WTC11 (cell line): Measurements from ENCODE around the gene CCDC175. TPM values are rescaled to one million over a fixed set of nuclear protein-coding genes. Genes with fewer than 3 reads are reported as not detected.

Experiments used
- ATAC-seq: fragments of 200-7000 bp; cut with Tn5 transposase; 2 replicates; pipeline ENCODE4 v1.10.0; 2021; ENCODE audit warnings: mild to moderate bottlenecking, moderate library complexity
- CTCF ChIA-PET: fragments of 300-600 bp; sonication (Branson Sonifier 250); formaldehyde crosslinking; loops from one replicate; lab custom pipeline; 2021; ENCODE audit warnings: antibody characterized with exemption; lab: Charles Lee
- POLR2A ChIA-PET: fragments of 350-600 bp; sonication (Branson Sonifier 250); formaldehyde crosslinking; loops from one replicate; lab custom pipeline; 2021; ENCODE audit warnings: antibody characterized with exemption; lab: Charles Lee
- DNase-seq: peaks from one replicate; pipeline ENCODE4 v3.0.0; 2021; ENCODE audit warnings: low spot score
- H3K27ac Mint-ChIP-seq: 2 replicates; pipeline ENCODE4 v1.8.0; 2021; ENCODE audit warnings: mixed read lengths
- H3K27me3 Mint-ChIP-seq: 2 replicates; pipeline ENCODE4 v1.8.0; 2021; ENCODE audit warnings: low read depth, mild to moderate bottlenecking, moderate library complexity, mixed read lengths
- H3K36me3 Mint-ChIP-seq: 2 replicates; pipeline ENCODE4 v1.8.0; 2021; ENCODE audit warnings: mixed read lengths
- H3K4me1 Mint-ChIP-seq: 2 replicates; pipeline ENCODE4 v1.8.0; 2022; ENCODE audit warnings: mixed read lengths
- H3K4me3 Mint-ChIP-seq: 2 replicates; pipeline ENCODE4 v1.8.0; 2021; ENCODE audit warnings: mild to moderate bottlenecking, moderate library complexity, mixed read lengths
- H3K9me3 Mint-ChIP-seq: 2 replicates; pipeline ENCODE4 v1.8.0; 2021; ENCODE audit warnings: mixed read lengths
- ARID4B ChIP-seq: sonication (generic); formaldehyde crosslinking; IDR thresholded peaks from 2 replicates; pipeline ENCODE4 v1.8.0; 2023; ENCODE audit warnings: missing genetic modification reagents, mild to moderate bottlenecking, borderline replicate concordance
- CREM ChIP-seq: sonication (generic); formaldehyde crosslinking; IDR thresholded peaks from 2 replicates; pipeline ENCODE4 v1.8.1; 2022; ENCODE audit warnings: mild to moderate bottlenecking, missing genetic modification reagents, moderate library complexity
- E2F4 ChIP-seq: sonication (generic); formaldehyde crosslinking; IDR thresholded peaks from 2 replicates; pipeline ENCODE4 v1.8.1; 2022; ENCODE audit warnings: low read depth, mild to moderate bottlenecking, moderate library complexity, missing genetic modification reagents, borderline replicate concordance
- E2F5 ChIP-seq: sonication (generic); formaldehyde crosslinking; IDR thresholded peaks from 2 replicates; pipeline ENCODE4 v1.8.1; 2022; ENCODE audit warnings: mild to moderate bottlenecking, moderate library complexity, missing genetic modification reagents
- FOXK1 ChIP-seq: sonication (generic); formaldehyde crosslinking; IDR thresholded peaks from 2 replicates; pipeline ENCODE4 v1.8.0; 2022; ENCODE audit warnings: mild to moderate bottlenecking, moderate library complexity, missing genetic modification reagents
- GRHL2 ChIP-seq: fragments of 250-450 bp; sonication (Bioruptor Pico); IDR thresholded peaks from 2 replicates; pipeline ENCODE4 v1.8.0; 2022; ENCODE audit warnings: mild to moderate bottlenecking, moderate library complexity; ENCODE audit not compliant: insufficient replicate concordance, severe bottlenecking
- IRF2 ChIP-seq: sonication (generic); formaldehyde crosslinking; IDR thresholded peaks from 2 replicates; pipeline ENCODE4 v1.8.0; 2022; ENCODE audit warnings: low read depth, missing genetic modification reagents, borderline replicate concordance
- JAZF1 ChIP-seq: fragments of 250-450 bp; sonication (Bioruptor Pico); IDR thresholded peaks from 2 replicates; pipeline ENCODE4 v1.9.0; 2021; ENCODE audit warnings: moderate library complexity, mild to moderate bottlenecking, inconsistent platforms
- JUN ChIP-seq: sonication (generic); formaldehyde crosslinking; IDR thresholded peaks from 2 replicates; pipeline ENCODE4 v1.8.0; 2023; ENCODE audit warnings: mild to moderate bottlenecking, missing genetic modification reagents
- PRRX2 ChIP-seq: fragments of 250-450 bp; sonication (Bioruptor Pico); IDR thresholded peaks from 2 replicates; pipeline ENCODE4 v1.8.0; 2021; ENCODE audit warnings: mild to moderate bottlenecking
- SMAD3 ChIP-seq: sonication (generic); formaldehyde crosslinking; IDR thresholded peaks from 2 replicates; pipeline ENCODE4 v1.8.0; 2022; ENCODE audit warnings: missing genetic modification reagents, mild to moderate bottlenecking, borderline replicate concordance
- TCF7 ChIP-seq: sonication (generic); formaldehyde crosslinking; IDR thresholded peaks from 2 replicates; pipeline ENCODE4 v1.8.0; 2022; ENCODE audit warnings: mild to moderate bottlenecking, low read depth, missing genetic modification reagents, moderate library complexity
- USF2 ChIP-seq: sonication (generic); formaldehyde crosslinking; IDR thresholded peaks from 2 replicates; pipeline ENCODE4 v1.8.1; 2023; ENCODE audit warnings: mild to moderate bottlenecking, missing genetic modification reagents, moderate library complexity
- ZNF232 ChIP-seq: sonication (generic); formaldehyde crosslinking; IDR thresholded peaks from 2 replicates; pipeline ENCODE4 v1.8.0; 2022; ENCODE audit warnings: mild to moderate bottlenecking, missing genetic modification reagents
- ZNF416 ChIP-seq: fragments of 250-450 bp; sonication (Bioruptor Pico); IDR thresholded peaks from 2 replicates; pipeline ENCODE4 v1.9.0; 2021; ENCODE audit warnings: mild to moderate bottlenecking, inconsistent platforms
- ZNF512 ChIP-seq: sonication (generic); formaldehyde crosslinking; IDR thresholded peaks from 2 replicates; pipeline ENCODE4 v1.8.1; 2022; ENCODE audit warnings: missing genetic modification reagents, borderline replicate concordance
- total RNA-seq: library from RNA; stranded (reverse); gene quantifications from 3 replicates; pipeline ENCODE4 v1.2.3, GENCODE V29; 2021

The CCDC175 gene
- total RNA-seq, 1 experiment from 2014 or later: not detected

- POLR2A ChIA-PET: no interaction called here
- no peak for DNase-seq
- H3K27ac Mint-ChIP-seq: no peak overlapping the region
- H3K4me3 Mint-ChIP-seq: no peak overlapping the region
- H3K27me3 Mint-ChIP-seq: no peaks in the 10 kb centered on the region
- no peaks in the 10 kb centered on the region for H3K36me3 Mint-ChIP-seq
- H3K4me1 Mint-ChIP-seq: peaks cover 6% of the 10 kb centered on the region
- no peaks in the 10 kb centered on the region for H3K9me3 Mint-ChIP-seq
- CTCF ChIA-PET: interaction anchor here (1.0 kb wide), 1 partner anchor 30 kb away, joined by 3 read pairs; no protein-coding TSS in a partner anchor
- ATAC-seq: no peak
- no peak for TF ChIP-seq CREM (CRISPR knock-in tag)
- TF ChIP-seq GRHL2 (CRISPR knock-in tag): no peak
- TF ChIP-seq JUN: no peak
- TF ChIP-seq FOXK1 (CRISPR knock-in tag): no peak
- TF ChIP-seq ZNF512 (CRISPR knock-in tag): no peak
- no peak for TF ChIP-seq JAZF1 (CRISPR knock-in tag)
- TF ChIP-seq ARID4B (CRISPR knock-in tag): no peak
- no peak for TF ChIP-seq PRRX2 (CRISPR knock-in tag)
Measured at GRCh38 chr14:59537476-59537875, 39.1 kb downstream of the CCDC175 start.

- no peaks in the 10 kb centered on the region for H3K36me3 Mint-ChIP-seq
- CTCF ChIA-PET: interaction anchor here (0.8 to 1.9 kb wide), 2 partner anchors 22 to 42 kb away, joined by 3 to 5 read pairs; partner anchors contain the start of gene CCDC175
- TF ChIP-seq ZNF416 (CRISPR knock-in tag): no peak
- no peak for TF ChIP-seq IRF2 (CRISPR knock-in tag)
Measured at GRCh38 chr14:59534361-59534987, 42.1 kb downstream of the CCDC175 start.

GRCh38 chr14:59532419-59532818 is 44.2 kb downstream of the CCDC175 start:
- no peak for ATAC-seq
- CTCF ChIA-PET: interaction anchor here (1.6 kb wide), 1 partner anchor 25 kb away, joined by 4 read pairs; no protein-coding TSS in a partner anchor
- Mint-ChIP-seq H3K4me1 (no peaks in the 10 kb centered on the region), H3K27ac (no peak overlapping the region), H3K4me3 (no peak overlapping the region), H3K27me3 (no peaks in the 10 kb centered on the region), H3K36me3 (no peaks in the 10 kb centered on the region), H3K9me3 (peaks cover 6% of the 10 kb centered on the region)
- POLR2A ChIA-PET: no interaction called here
- DNase-seq: no peak
- TF ChIP-seq USF2: no peak
- TF ChIP-seq TCF7 (CRISPR knock-in tag): no peak
- TF ChIP-seq E2F5 (CRISPR knock-in tag): no peak
- no peak for TF ChIP-seq SMAD3 (CRISPR knock-in tag)
- TF ChIP-seq E2F4 (CRISPR knock-in tag): no peak
- TF ChIP-seq ZNF232 (CRISPR knock-in tag): no peak

More at GRCh38 chr14:59534361-59534987, 42.1 kb downstream of the CCDC175 start:
- POLR2A ChIA-PET: interaction anchor here (0.6 kb wide), 1 partner anchor 49 kb away, joined by 7 read pairs; no protein-coding TSS in a partner anchor
- DNase-seq: no peak
- no peak for ATAC-seq
- Mint-ChIP-seq H3K4me3 (no peak overlapping the region), H3K27ac (no peak overlapping the region), H3K27me3 (no peaks in the 10 kb centered on the region), H3K9me3 (no peaks in the 10 kb centered on the region), H3K4me1 (no peaks in the 10 kb centered on the region)
